ENCODE data around the gene NR2F1-AS1.

DNA sequence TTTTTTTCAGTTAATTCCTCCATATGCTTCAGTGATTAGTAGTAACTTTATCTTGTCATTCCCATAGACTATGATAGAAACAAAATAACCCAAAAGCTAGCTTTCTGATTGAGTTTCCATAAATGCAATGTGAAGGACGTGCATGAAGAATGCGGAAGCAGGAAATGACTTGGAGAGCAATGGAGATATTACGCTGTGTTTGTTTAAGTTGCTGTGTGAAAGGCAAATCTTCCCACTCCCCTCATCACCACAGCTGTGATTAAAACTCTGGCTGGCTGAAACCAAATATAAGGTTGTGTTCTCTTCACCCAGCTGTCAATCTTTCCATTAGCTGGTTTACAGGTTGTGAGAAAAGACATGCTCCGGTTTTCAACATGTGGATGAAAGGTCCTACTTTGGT is 83.9 kb downstream of the NR2F1-AS1 start:
- TF ChIP-seq, protein P1, sequence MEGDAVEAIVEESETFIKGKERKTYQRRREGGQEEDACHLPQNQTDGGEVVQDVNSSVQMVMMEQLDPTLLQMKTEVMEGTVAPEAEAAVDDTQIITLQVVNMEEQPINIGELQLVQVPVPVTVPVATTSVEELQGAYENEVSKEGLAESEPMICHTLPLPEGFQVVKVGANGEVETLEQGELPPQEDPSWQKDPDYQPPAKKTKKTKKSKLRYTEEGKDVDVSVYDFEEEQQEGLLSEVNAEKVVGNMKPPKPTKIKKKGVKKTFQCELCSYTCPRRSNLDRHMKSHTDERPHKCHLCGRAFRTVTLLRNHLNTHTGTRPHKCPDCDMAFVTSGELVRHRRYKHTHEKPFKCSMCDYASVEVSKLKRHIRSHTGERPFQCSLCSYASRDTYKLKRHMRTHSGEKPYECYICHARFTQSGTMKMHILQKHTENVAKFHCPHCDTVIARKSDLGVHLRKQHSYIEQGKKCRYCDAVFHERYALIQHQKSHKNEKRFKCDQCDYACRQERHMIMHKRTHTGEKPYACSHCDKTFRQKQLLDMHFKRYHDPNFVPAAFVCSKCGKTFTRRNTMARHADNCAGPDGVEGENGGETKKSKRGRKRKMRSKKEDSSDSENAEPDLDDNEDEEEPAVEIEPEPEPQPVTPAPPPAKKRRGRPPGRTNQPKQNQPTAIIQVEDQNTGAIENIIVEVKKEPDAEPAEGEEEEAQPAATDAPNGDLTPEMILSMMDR (optimal IDR thresholded peaks at IDR 0.05 in 1 of 3, IDR thresholded peaks at IDR 0.05 in 1 of 3, conservative IDR thresholded peaks at IDR 0.05 in 1 of 3; ENCODE audit: extremely low read depth in 1 of 3, insufficient read depth in 2 of 3, low read length in 3 of 3) = no peak
- TF ChIP-seq EZH2 (IDR thresholded peaks at IDR 0.05; ENCODE audit: low read length) = no peak

Measured in keratinocyte (primary cell).